H9 (cell line): ENCODE results near the gene DCC. TPM values are rescaled to one million over a fixed set of nuclear protein-coding genes. Genes with fewer than 3 reads are reported as not detected.
A peak's percentile ranks its signal among the peaks of the same experiment; 100 is the strongest.

Experiments
- DNase-seq: peaks from one replicate; pipeline ENCODE4 v3.0.0-alpha.2; 2017
- H2AFZ ChIP-seq: one replicate; pipeline ENCODE4 v1.6.1; 2013; ENCODE audit warnings: mild to moderate bottlenecking, low read length, control low read depth, moderate library complexity
- H2AK5ac ChIP-seq: 2 replicates; pipeline ENCODE4 v1.6.1; 2013; ENCODE audit warnings: low read length, control low read depth, mixed read lengths; ENCODE audit not compliant: insufficient read length
- H2BK120ac ChIP-seq: one replicate; pipeline ENCODE4 v1.6.1; 2013; ENCODE audit warnings: low read depth, mild to moderate bottlenecking, low read length, control low read depth, inconsistent platforms; ENCODE audit not compliant: poor library complexity, severe bottlenecking
- H2BK12ac ChIP-seq: 2 replicates; pipeline ENCODE4 v1.6.1; 2013; ENCODE audit warnings: low read length, control low read depth, mixed read lengths, low read depth; ENCODE audit not compliant: insufficient read length
- H2BK15ac ChIP-seq: 2 replicates; pipeline ENCODE4 v1.6.1; 2013; ENCODE audit warnings: low read depth, low read length, control low read depth
- H2BK20ac ChIP-seq: one replicate; pipeline ENCODE4 v1.6.1; 2013; ENCODE audit warnings: low read depth, mild to moderate bottlenecking, low read length, control low read depth, inconsistent platforms; ENCODE audit not compliant: poor library complexity, severe bottlenecking
- H2BK5ac ChIP-seq: 2 replicates; pipeline ENCODE4 v1.6.1; 2013; ENCODE audit warnings: low read length, control low read depth, mixed read lengths; ENCODE audit not compliant: insufficient read length
- H3K14ac ChIP-seq: 2 replicates; pipeline ENCODE4 v1.6.1; 2013; ENCODE audit warnings: low read length, control low read depth; ENCODE audit not compliant: insufficient read depth
- H3K18ac ChIP-seq: 2 replicates; pipeline ENCODE4 v1.6.1; 2013; ENCODE audit warnings: low read depth, mild to moderate bottlenecking, mixed read lengths, low read length, control low read depth; ENCODE audit not compliant: insufficient read length
- H3K23ac ChIP-seq: 2 replicates; pipeline ENCODE4 v1.6.1; 2013; ENCODE audit warnings: low read length, control low read depth, mixed read lengths, low read depth; ENCODE audit not compliant: insufficient read length
- H3K23me2 ChIP-seq: 2 replicates; pipeline ENCODE4 v1.6.1; 2013; ENCODE audit warnings: low read depth, mild to moderate bottlenecking, mixed read lengths, low read length, control low read depth; ENCODE audit not compliant: insufficient read length, poor library complexity, severe bottlenecking
- H3K27ac ChIP-seq: 2 replicates; pipeline ENCODE4 v1.5.1; 2013; ENCODE audit warnings: low read length, control low read depth, mixed read lengths, low read depth; ENCODE audit not compliant: insufficient read length
- H3K27me3 ChIP-seq: 2 replicates; pipeline ENCODE4 v1.6.1; 2013; ENCODE audit warnings: low read length, control low read depth, inconsistent platforms; ENCODE audit not compliant: insufficient read depth
- H3K4ac ChIP-seq: 2 replicates; pipeline ENCODE4 v1.6.1; 2013; ENCODE audit warnings: low read depth, mild to moderate bottlenecking, control low read depth, inconsistent platforms, low read length, moderate library complexity
- H3K4me1 ChIP-seq: 2 replicates; pipeline ENCODE4 v1.6.1; 2013; ENCODE audit warnings: low read length, control low read depth, inconsistent platforms; ENCODE audit not compliant: insufficient read depth
- H3K4me2 ChIP-seq: 2 replicates; pipeline ENCODE4 v1.6.1; 2013; ENCODE audit warnings: low read length, control low read depth, mixed read lengths; ENCODE audit not compliant: insufficient read length, insufficient read depth
- H3K56ac ChIP-seq: 2 replicates; pipeline ENCODE4 v1.6.1; 2013; ENCODE audit warnings: low read depth, mild to moderate bottlenecking, mixed read lengths, low read length, control low read depth; ENCODE audit not compliant: insufficient read length
- H3K79me1 ChIP-seq: 2 replicates; pipeline ENCODE4 v1.6.1; 2013; ENCODE audit warnings: low read depth, mild to moderate bottlenecking, moderate library complexity, low read length, control low read depth, inconsistent platforms; ENCODE audit not compliant: insufficient read depth, poor library complexity, severe bottlenecking
- H3K79me2 ChIP-seq: 2 replicates; pipeline ENCODE4 v1.6.1; 2013; ENCODE audit warnings: low read length, control low read depth, inconsistent platforms; ENCODE audit not compliant: insufficient read depth
- H3K9ac ChIP-seq: 2 replicates; pipeline ENCODE4 v1.6.1; 2013; ENCODE audit warnings: low read length, control low read depth, mixed read lengths; ENCODE audit not compliant: insufficient read length; ENCODE audit errors: extremely low read depth
- H3K9me3 ChIP-seq: one replicate; pipeline ENCODE4 v1.6.1; 2013; ENCODE audit warnings: low read depth, low read length, inconsistent platforms; ENCODE audit not compliant: control insufficient read depth
- H3T11ph ChIP-seq: one replicate; pipeline ENCODE4 v1.6.1; 2013; ENCODE audit warnings: mild to moderate bottlenecking, low read length, control low read depth, inconsistent platforms
- H4K20me1 ChIP-seq: one replicate; pipeline ENCODE4 v1.6.1; 2013; ENCODE audit not compliant: control insufficient read depth, insufficient read length, insufficient read depth
- H4K5ac ChIP-seq: 2 replicates; pipeline ENCODE4 v1.6.1; 2013; ENCODE audit warnings: low read depth, mild to moderate bottlenecking, mixed read lengths, low read length, control low read depth; ENCODE audit not compliant: insufficient read length
- H4K8ac ChIP-seq: replicated peaks from 2 replicates; pipeline ENCODE4 v1.6.1; 2013; ENCODE audit warnings: low read length, control low read depth, mixed read lengths, low read depth; ENCODE audit not compliant: insufficient read length
- H4K91ac ChIP-seq: 2 replicates; pipeline ENCODE4 v1.6.1; 2013; ENCODE audit warnings: low read depth, mild to moderate bottlenecking, moderate library complexity, mixed read lengths, low read length, control low read depth; ENCODE audit not compliant: insufficient read length
- H3K27ac Mint-ChIP-seq, 3 experiments: 2 replicates in 2 of 3; 3 replicates in 1 of 3; pipeline ENCODE4 v1.8.0; 2020 to 2021; ENCODE audit warnings: mixed read lengths in 3 of 3, mild to moderate bottlenecking in 1 of 3, moderate library complexity in 1 of 3
- H3K27me3 Mint-ChIP-seq: 2 replicates; pipeline ENCODE4 v1.8.0; 2021; ENCODE audit warnings: low read depth, mild to moderate bottlenecking, moderate library complexity, mixed read lengths
- H3K36me3 Mint-ChIP-seq, 3 experiments: 2 replicates in 2 of 3; 3 replicates in 1 of 3; pipeline ENCODE4 v1.8.0; 2020 to 2021; ENCODE audit warnings: low read depth in 3 of 3, mixed read lengths in 3 of 3; ENCODE audit not compliant: insufficient read depth in 1 of 3
- H3K4me1 Mint-ChIP-seq, 2 experiments: 2 replicates each; pipeline ENCODE4 v1.8.0; 2020; ENCODE audit warnings: mixed read lengths in 2 of 2
- H3K4me3 Mint-ChIP-seq, 2 experiments: 2 replicates in 1 of 2; 3 replicates in 1 of 2; pipeline ENCODE4 v1.8.0; 2020 to 2021; ENCODE audit warnings: mild to moderate bottlenecking in 2 of 2, mixed read lengths in 2 of 2, moderate library complexity in 1 of 2
- H3K9me3 Mint-ChIP-seq, 2 experiments: 2 replicates in 1 of 2; 3 replicates in 1 of 2; pipeline ENCODE4 v1.8.0; 2020; ENCODE audit warnings: mild to moderate bottlenecking in 2 of 2, mixed read lengths in 2 of 2, moderate library complexity in 1 of 2
- WGBS: extraction: QIAGEN DNeasy Blood & Tissue Kit; methylation state at CpG from one replicate; pipeline ENCODE4 v1.1.7; 2013; ENCODE audit warnings: missing lambda C conversion rate, low lambda C conversion rate, mixed read lengths; ENCODE audit not compliant: insufficient read length; ENCODE audit errors: extremely low coverage; 5-methylcytosine and 5-hydroxymethylcytosine counted together
- total RNA-seq: library from RNA; stranded (reverse); gene quantifications from 2 replicates; pipeline ENCODE4 v1.2.1, GENCODE V29; 2021
- TF ChIP-seq, protein P1 (sequence below): fragments of 200-600 bp; sonication (generic); conservative IDR thresholded peaks from 3 replicates; pipeline ENCODE4 v1.8.0; 2021; ENCODE audit warnings: antibody characterized with exemption, mild to moderate bottlenecking

Gene DCC
- total RNA-seq, 1 experiment from 2014 or later, result 0.35 TPM

DNA sequence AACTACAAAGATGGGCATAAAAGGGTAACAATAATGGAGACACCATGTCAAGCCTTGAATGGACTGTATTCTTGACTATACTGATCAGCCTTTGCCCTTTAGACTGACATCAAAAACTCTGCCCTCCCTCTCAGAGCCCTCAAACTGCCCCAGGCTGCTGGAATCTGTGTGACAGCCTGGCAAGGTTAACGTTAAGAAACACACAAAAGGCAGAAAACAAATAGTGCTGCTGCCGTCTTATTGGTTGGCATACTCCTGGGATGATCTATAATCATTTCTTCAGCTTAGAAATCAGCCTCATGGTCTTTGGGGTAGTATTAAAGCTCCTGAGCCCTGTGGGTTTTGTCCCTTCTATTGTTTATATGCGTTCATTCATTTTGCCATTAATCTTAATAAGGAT lies 338.0 kb downstream of the DCC start:
- Histone ChIP-seq H3K18ac (no peak overlapping the region), H3K14ac (no peak overlapping the region), H2AFZ (no peak overlapping the region), H4K20me1 (no peaks in the 10 kb centered on the region), H3K79me1 (no peaks in the 10 kb centered on the region), H3K27ac (no peak overlapping the region), H3K4me1 (no peaks in the 10 kb centered on the region; the same call in 1 of the 2 replicates), H3K23me2 (no peaks in the 10 kb centered on the region), H3T11ph (no peak overlapping the region), H2BK120ac (no peak overlapping the region), H4K5ac (no peak overlapping the region), H2BK5ac (no peak overlapping the region), H3K9ac (no peak overlapping the region), H3K23ac (no peak overlapping the region), H4K8ac (no peak overlapping the region), H3K4me2 (no peak overlapping the region), H2BK12ac (no peak overlapping the region), H3K79me2 (no peaks in the 10 kb centered on the region), H2AK5ac (no peak overlapping the region), H3K4ac (no peak overlapping the region), H3K56ac (no peak overlapping the region), H3K27me3 (no peaks in the 10 kb centered on the region), H4K91ac (no peak overlapping the region), H2BK15ac (no peak overlapping the region), H2BK20ac (no peak overlapping the region), H3K9me3 (no peaks in the 10 kb centered on the region)
- DNase-seq, result no peak
- Mint-ChIP-seq H3K27ac (peak overlapping the region in 2 of 3 experiments; percentile 48 to 72; a peak in 1 of 7 replicates), H3K27me3 (no peaks in the 10 kb centered on the region), H3K9me3 (peaks cover 3 to 4% of the 10 kb centered on the region in 2 experiments; a peak in 3 of 5 replicates), H3K4me3 (no peak overlapping the region), H3K36me3 (no peaks in the 10 kb centered on the region; a peak in 1 of 7 replicates), H3K4me1 (peaks cover 14 to 28% of the 10 kb centered on the region in 2 experiments)
- TF ChIP-seq, protein P1, sequence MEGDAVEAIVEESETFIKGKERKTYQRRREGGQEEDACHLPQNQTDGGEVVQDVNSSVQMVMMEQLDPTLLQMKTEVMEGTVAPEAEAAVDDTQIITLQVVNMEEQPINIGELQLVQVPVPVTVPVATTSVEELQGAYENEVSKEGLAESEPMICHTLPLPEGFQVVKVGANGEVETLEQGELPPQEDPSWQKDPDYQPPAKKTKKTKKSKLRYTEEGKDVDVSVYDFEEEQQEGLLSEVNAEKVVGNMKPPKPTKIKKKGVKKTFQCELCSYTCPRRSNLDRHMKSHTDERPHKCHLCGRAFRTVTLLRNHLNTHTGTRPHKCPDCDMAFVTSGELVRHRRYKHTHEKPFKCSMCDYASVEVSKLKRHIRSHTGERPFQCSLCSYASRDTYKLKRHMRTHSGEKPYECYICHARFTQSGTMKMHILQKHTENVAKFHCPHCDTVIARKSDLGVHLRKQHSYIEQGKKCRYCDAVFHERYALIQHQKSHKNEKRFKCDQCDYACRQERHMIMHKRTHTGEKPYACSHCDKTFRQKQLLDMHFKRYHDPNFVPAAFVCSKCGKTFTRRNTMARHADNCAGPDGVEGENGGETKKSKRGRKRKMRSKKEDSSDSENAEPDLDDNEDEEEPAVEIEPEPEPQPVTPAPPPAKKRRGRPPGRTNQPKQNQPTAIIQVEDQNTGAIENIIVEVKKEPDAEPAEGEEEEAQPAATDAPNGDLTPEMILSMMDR, result no peak
- WGBS, result no CpG with 5 or more reads among the region's 3 CpGs
